ENCODE results near the gene MAG. TPM values are rescaled to one million over a fixed set of nuclear protein-coding genes. Genes with fewer than 3 reads are reported as not detected.

MAG gene
- total RNA-seq, 4 donors from 2014 or later = 0.91 to 15.1 TPM; not detected in 2

GRCh38 chr19:35336166-35336955 lies 44.4 kb downstream of the MAG start:
- no peak overlapping the region for H3K27ac ChIP-seq
- no peak for DNase-seq
- no peak overlapping the region for H3K4me3 ChIP-seq
- intact Hi-C loops (cut with DNase I; ENCODE audit: low total_unique reads) = no loop called here
- TF ChIP-seq, protein P1, sequence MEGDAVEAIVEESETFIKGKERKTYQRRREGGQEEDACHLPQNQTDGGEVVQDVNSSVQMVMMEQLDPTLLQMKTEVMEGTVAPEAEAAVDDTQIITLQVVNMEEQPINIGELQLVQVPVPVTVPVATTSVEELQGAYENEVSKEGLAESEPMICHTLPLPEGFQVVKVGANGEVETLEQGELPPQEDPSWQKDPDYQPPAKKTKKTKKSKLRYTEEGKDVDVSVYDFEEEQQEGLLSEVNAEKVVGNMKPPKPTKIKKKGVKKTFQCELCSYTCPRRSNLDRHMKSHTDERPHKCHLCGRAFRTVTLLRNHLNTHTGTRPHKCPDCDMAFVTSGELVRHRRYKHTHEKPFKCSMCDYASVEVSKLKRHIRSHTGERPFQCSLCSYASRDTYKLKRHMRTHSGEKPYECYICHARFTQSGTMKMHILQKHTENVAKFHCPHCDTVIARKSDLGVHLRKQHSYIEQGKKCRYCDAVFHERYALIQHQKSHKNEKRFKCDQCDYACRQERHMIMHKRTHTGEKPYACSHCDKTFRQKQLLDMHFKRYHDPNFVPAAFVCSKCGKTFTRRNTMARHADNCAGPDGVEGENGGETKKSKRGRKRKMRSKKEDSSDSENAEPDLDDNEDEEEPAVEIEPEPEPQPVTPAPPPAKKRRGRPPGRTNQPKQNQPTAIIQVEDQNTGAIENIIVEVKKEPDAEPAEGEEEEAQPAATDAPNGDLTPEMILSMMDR (IDR thresholded peaks at IDR 0.05) = no peak
- no peak for TF ChIP-seq POLR2A (IDR thresholded peaks at IDR 0.05)
- H3K4me1 ChIP-seq = no peaks in the 10 kb centered on the region
- H3K9me3 ChIP-seq = no peaks in the 10 kb centered on the region
- H3K27me3 ChIP-seq = no peaks in the 10 kb centered on the region
- H3K36me3 ChIP-seq = no peaks in the 10 kb centered on the region

DNA sequence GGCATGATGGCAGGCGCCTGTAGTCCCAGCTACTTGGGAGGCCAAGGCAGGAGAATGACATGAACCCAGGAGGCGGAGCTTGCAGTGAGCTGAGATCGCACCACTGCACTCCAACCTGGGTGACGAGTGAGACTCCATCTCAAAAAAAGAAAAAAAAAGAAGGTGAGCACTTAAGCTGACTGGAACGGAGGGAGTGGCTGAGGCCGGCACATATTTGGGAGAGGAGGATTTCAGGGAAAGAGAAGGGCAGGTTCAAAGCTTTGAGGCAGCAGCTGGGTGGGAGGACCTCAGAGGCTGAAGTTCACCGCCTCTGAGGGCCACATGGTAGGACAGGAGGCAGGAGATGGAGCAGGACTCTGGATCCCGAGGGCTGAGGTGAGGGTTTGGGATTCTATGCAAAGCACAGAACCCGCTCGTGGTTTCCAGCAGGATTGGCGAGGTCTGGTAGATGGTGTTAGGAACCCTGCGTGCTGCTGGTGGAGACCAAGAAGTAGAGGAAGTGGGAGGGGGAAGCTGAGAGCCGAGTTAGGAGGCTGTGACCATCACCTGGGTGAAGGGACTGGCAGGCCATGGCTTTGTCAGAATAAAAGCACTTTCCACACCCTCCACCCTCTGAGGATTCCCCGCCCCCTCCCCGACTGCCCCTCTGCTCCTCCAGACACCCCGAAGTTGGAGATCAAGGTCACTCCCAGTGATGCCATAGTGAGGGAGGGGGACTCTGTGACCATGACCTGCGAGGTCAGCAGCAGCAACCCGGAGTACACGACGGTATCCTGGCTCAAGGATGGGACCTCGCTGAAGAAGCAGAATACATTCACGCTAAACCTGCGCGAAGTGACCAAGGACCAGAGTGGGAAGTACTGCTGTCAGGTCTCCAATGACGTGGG lies 45.4 kb downstream of the MAG start:
- intact Hi-C loops (cut with DNase I; ENCODE audit: low total_unique reads) = no loop called here

GRCh38 chr19:35337984-35338296 lies 46.0 kb downstream of the MAG start:
- no peak for TF ChIP-seq POLR2A (IDR thresholded peaks at IDR 0.05)
- TF ChIP-seq, protein P1 (IDR thresholded peaks at IDR 0.05) = no peak
- H3K4me3 ChIP-seq = no peak overlapping the region
- intact Hi-C loops (cut with DNase I; ENCODE audit: low total_unique reads) = no loop called here

More for the DNA sequence above, 45.4 kb downstream of the MAG start:
- DNase-seq = no peak
- Histone ChIP-seq H3K36me3 (no peaks in the 10 kb centered on the region), H3K27ac (no peak overlapping the region), H3K4me1 (no peaks in the 10 kb centered on the region), H3K9me3 (no peaks in the 10 kb centered on the region), H3K4me3 (no peak overlapping the region), H3K27me3 (no peaks in the 10 kb centered on the region)
- no peak for TF ChIP-seq POLR2A (IDR thresholded peaks at IDR 0.05)
- TF ChIP-seq, protein P1 (IDR thresholded peaks at IDR 0.05) = no peak

GRCh38 chr19:35340431-35340830 lies 48.5 kb downstream of the MAG start:
- Histone ChIP-seq H3K27me3 (no peaks in the 10 kb centered on the region), H3K4me3 (no peak overlapping the region), H3K9me3 (no peaks in the 10 kb centered on the region), H3K4me1 (no peaks in the 10 kb centered on the region), H3K36me3 (no peaks in the 10 kb centered on the region), H3K27ac (no peak overlapping the region)
- no peak for TF ChIP-seq POLR2A (IDR thresholded peaks at IDR 0.05)
- TF ChIP-seq, protein P1 (IDR thresholded peaks at IDR 0.05) = no peak
- intact Hi-C loops (cut with DNase I; ENCODE audit: low total_unique reads) = no loop called here
- DNase-seq = no peak

More at GRCh38 chr19:35337984-35338296, 46.0 kb downstream of the MAG start:
- Histone ChIP-seq H3K27ac (no peak overlapping the region), H3K4me1 (no peaks in the 10 kb centered on the region), H3K27me3 (no peaks in the 10 kb centered on the region), H3K9me3 (no peaks in the 10 kb centered on the region), H3K36me3 (no peaks in the 10 kb centered on the region)
- no peak for DNase-seq

DNA sequence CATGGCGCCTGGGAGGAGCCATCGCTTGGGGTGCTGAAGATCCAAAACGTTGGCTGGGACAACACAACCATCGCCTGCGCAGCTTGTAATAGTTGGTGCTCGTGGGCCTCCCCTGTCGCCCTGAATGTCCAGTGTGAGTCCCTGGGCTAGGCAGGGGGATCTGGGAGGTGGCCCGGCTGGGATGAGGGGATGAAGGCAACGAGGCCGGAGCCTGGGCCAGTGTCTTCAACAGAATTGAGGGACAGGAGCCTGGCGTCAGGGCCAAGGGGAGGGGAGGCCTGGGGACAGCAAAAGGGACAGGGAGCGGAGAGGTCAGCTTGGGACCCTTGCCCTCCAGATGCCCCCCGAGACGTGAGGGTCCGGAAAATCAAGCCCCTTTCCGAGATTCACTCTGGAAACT lies 49.0 kb downstream of the MAG start:
- Histone ChIP-seq H3K9me3 (no peaks in the 10 kb centered on the region), H3K27me3 (no peaks in the 10 kb centered on the region), H3K27ac (no peak overlapping the region), H3K4me1 (no peaks in the 10 kb centered on the region), H3K4me3 (no peak overlapping the region), H3K36me3 (no peaks in the 10 kb centered on the region)
- intact Hi-C loops (cut with DNase I; ENCODE audit: low total_unique reads) = no loop called here
- TF ChIP-seq, protein P1 (IDR thresholded peaks at IDR 0.05) = no peak
- TF ChIP-seq POLR2A (IDR thresholded peaks at IDR 0.05) = no peak
- DNase-seq = no peak

Measured in uterus (tissue), 4 donors.